Astrocyte of the spinal cord (primary cell): ENCODE measurements around the gene OSBPL1A.

Experiments used
- DNase-seq: peaks from one replicate; pipeline ENCODE4 v3.0.0; 2011; ENCODE audit warnings: low read depth, low spot score
- H3K4me3 ChIP-seq: 2 replicates; pipeline ENCODE4 v1.5.1; 2011; ENCODE audit warnings: low read depth, mild to moderate bottlenecking, low read length, moderate library complexity
- CTCF ChIP-seq: IDR thresholded peaks from 2 replicates; pipeline ENCODE4 v1.5.1; 2012; ENCODE audit warnings: low read depth, mild to moderate bottlenecking, low read length, inconsistent platforms
- in situ Hi-C: cut with HindIII; loops from 2 replicates; pipeline ENCODE4 v1.10.0; 2017; ENCODE audit warnings: low sequenced_read_pairs

The OSBPL1A gene

DNA sequence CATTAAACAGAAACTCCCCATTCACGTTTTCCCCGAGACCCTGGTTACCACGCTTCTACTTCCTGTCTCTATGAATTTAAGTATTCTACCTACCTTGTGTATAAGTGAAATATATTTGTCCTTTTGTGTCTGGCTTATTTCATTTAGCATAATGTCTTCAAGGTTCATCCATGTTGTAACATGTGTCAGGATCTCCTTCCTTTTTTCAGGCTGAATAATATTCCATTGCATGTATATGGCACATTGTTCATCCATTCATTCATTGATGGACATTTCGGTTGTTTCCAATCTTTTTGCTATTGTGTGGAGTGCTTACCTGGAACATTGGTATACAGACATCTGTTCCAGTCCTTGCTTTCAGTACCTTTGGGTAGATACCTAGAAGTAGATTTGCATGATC is 276.9 kb downstream of the OSBPL1A start:
- TF ChIP-seq CTCF = no peak
- no peak overlapping the region for H3K4me3 ChIP-seq
- no peak for DNase-seq
- in situ Hi-C loops = no loop called here

DNA sequence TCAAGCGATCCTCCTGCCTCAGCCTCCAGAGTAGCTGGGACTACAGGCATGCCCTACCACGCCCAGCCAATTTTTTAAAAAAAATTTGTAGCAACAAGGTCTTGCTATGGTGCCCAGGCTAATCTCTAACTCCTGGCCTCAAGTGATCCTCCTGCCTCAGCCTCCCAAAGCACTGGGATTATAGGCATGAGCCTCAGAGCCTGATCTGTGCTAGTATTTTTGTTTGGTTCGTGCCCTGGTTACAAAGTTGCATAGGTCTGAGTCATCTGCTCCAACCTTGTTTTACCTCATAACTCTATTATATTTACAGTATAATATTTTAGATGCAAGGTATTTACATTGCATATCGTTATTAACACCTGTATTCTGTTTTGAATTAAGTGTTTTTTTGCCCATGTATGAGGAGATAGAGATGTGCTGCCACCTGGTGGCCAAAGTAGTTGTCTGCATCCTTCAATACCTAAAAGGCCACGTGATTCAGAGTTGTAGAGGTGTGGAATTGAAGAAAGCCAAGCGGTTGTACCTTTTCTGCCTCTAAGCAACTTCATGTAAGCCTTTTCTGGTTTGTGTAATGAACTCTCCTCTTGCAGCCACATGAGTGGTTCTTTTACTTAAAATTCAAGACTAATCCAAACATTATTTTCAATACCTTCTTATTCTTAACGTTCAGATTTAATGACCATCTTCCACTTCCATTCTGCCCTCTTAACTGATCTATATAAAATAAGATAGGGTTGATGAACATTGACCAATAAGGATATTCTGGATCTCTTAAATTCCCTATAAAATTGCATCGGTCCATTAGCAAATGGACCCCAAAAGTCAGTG is 278.7 kb downstream of the OSBPL1A start:
- TF ChIP-seq CTCF = peak; percentile 72
- H3K4me3 ChIP-seq = no peak overlapping the region
- in situ Hi-C loops = no loop called here
- peak; percentile 75 for DNase-seq

DNA sequence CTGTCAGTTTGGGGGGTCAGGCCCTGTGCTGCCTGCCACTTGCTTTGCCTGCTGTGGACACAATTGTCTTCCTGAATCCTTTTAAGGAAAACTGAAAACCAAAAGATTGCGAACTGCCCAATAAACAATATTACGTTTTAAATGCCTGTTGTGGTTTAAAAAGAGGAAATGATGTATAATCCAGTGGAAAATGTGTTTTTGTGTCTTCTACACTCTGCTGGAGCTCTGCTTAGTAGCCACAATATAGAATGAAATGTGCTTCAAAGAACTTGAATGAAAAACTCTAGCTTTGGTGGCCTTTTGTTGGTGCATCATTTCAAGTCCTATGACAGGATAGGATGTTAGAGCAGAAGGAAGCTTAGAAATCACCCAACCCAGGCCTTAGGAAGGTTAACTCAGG is 282.0 kb downstream of the OSBPL1A start:
- DNase-seq = peak; percentile 12
- in situ Hi-C loops = no loop called here
- TF ChIP-seq CTCF = no peak
- H3K4me3 ChIP-seq = no peak overlapping the region

GRCh38 chr18:24114924-24115549 is 282.6 kb downstream of the OSBPL1A start:
- in situ Hi-C loops = no loop called here
- no peak for TF ChIP-seq CTCF
- no peak for DNase-seq
- H3K4me3 ChIP-seq = no peak overlapping the region

GRCh38 chr18:24112874-24113615 is 284.6 kb downstream of the OSBPL1A start:
- peak; percentile 71 for DNase-seq
- in situ Hi-C loops = no loop called here
- no peak overlapping the region for H3K4me3 ChIP-seq
- TF ChIP-seq CTCF = no peak

- DNase-seq = no peak
- TF ChIP-seq CTCF = no peak
- in situ Hi-C loops = no loop called here
- H3K4me3 ChIP-seq = no peak overlapping the region
Observed at GRCh38 chr18:24112464-24112863, 285.2 kb downstream of the OSBPL1A start.
